ENCODE measurements around the gene SLC26A5.
A peak's percentile ranks its signal among the peaks of the same experiment; 100 is the strongest.

The SLC26A5 gene

GRCh38 chr7:103343758-103344452, 102.1 kb downstream of the SLC26A5 start:
- Histone ChIP-seq H3K9ac (ENCODE audit: low read length) (peak overlapping the region; percentile 97), H3K27me3 (replicated peaks; ENCODE audit: control insufficient read depth, insufficient read depth, low read length) (no peaks in the 10 kb centered on the region), H3K36me3 (ENCODE audit: control insufficient read depth, insufficient read depth, low read length, severe bottlenecking) (peaks cover 27% of the 10 kb centered on the region), H3K9me3 (ENCODE audit: control insufficient read depth, low read length) (no peaks in the 10 kb centered on the region), H3K4me3 (ENCODE audit: low read length) (peak overlapping the region; percentile 92), H3K4me1 (ENCODE audit: control insufficient read depth, insufficient read depth, low read length) (peaks cover 32% of the 10 kb centered on the region)
- peak; percentile 60 for DNase-seq (ENCODE audit: low read depth)

- Histone ChIP-seq H3K27me3 (replicated peaks; ENCODE audit: control insufficient read depth, insufficient read depth, low read length) (no peaks in the 10 kb centered on the region), H3K36me3 (ENCODE audit: control insufficient read depth, insufficient read depth, low read length, severe bottlenecking) (peaks cover 29% of the 10 kb centered on the region), H3K4me3 (ENCODE audit: low read length) (peak overlapping the region; percentile 92), H3K9me3 (ENCODE audit: control insufficient read depth, low read length) (no peaks in the 10 kb centered on the region), H3K4me1 (ENCODE audit: control insufficient read depth, insufficient read depth, low read length) (peaks cover 29% of the 10 kb centered on the region), H3K9ac (ENCODE audit: low read length) (peak overlapping the region; percentile 97)
- no peak for DNase-seq (ENCODE audit: low read depth)
Measured at GRCh38 chr7:103343332-103343731, 102.7 kb downstream of the SLC26A5 start.

GRCh38 chr7:103341466-103341865, 104.5 kb downstream of the SLC26A5 start:
- DNase-seq (ENCODE audit: low read depth), result no peak
- H3K27me3 ChIP-seq (replicated peaks; ENCODE audit: control insufficient read depth, insufficient read depth, low read length), result no peaks in the 10 kb centered on the region
- H3K36me3 ChIP-seq (ENCODE audit: control insufficient read depth, insufficient read depth, low read length, severe bottlenecking), result peaks cover 45% of the 10 kb centered on the region

GRCh38 chr7:103338864-103339263, 107.1 kb downstream of the SLC26A5 start:
- Histone ChIP-seq H3K9me3 (ENCODE audit: control insufficient read depth, low read length) (no peaks in the 10 kb centered on the region), H3K27me3 (replicated peaks; ENCODE audit: control insufficient read depth, insufficient read depth, low read length) (no peaks in the 10 kb centered on the region), H3K36me3 (ENCODE audit: control insufficient read depth, insufficient read depth, low read length, severe bottlenecking) (peaks cover 68% of the 10 kb centered on the region), H3K4me3 (ENCODE audit: low read length) (no peak overlapping the region), H3K9ac (ENCODE audit: low read length) (no peak overlapping the region), H3K4me1 (ENCODE audit: control insufficient read depth, insufficient read depth, low read length) (peaks cover 12% of the 10 kb centered on the region)
- no peak for DNase-seq (ENCODE audit: low read depth)

More at GRCh38 chr7:103341466-103341865, 104.5 kb downstream of the SLC26A5 start:
- Histone ChIP-seq H3K4me3 (ENCODE audit: low read length) (no peak overlapping the region), H3K4me1 (ENCODE audit: control insufficient read depth, insufficient read depth, low read length) (peaks cover 21% of the 10 kb centered on the region), H3K9ac (ENCODE audit: low read length) (no peak overlapping the region), H3K9me3 (ENCODE audit: control insufficient read depth, low read length) (no peaks in the 10 kb centered on the region)

- H3K9ac ChIP-seq (ENCODE audit: low read length), result no peak overlapping the region
- H3K36me3 ChIP-seq (ENCODE audit: control insufficient read depth, insufficient read depth, low read length, severe bottlenecking), result peaks cover 80% of the 10 kb centered on the region
- no peak for DNase-seq (ENCODE audit: low read depth)
- H3K4me1 ChIP-seq (ENCODE audit: control insufficient read depth, insufficient read depth, low read length), result peaks cover 5% of the 10 kb centered on the region
- no peaks in the 10 kb centered on the region for H3K9me3 ChIP-seq (ENCODE audit: control insufficient read depth, low read length)
- H3K27me3 ChIP-seq (replicated peaks; ENCODE audit: control insufficient read depth, insufficient read depth, low read length), result no peaks in the 10 kb centered on the region
- no peak overlapping the region for H3K4me3 ChIP-seq (ENCODE audit: low read length)
Measured at GRCh38 chr7:103336761-103337160, 109.2 kb downstream of the SLC26A5 start.

- H3K9ac ChIP-seq (ENCODE audit: low read length), result no peak overlapping the region
- H3K4me1 ChIP-seq (ENCODE audit: control insufficient read depth, insufficient read depth, low read length), result no peaks in the 10 kb centered on the region
- H3K36me3 ChIP-seq (ENCODE audit: control insufficient read depth, insufficient read depth, low read length, severe bottlenecking), result peaks cover 80% of the 10 kb centered on the region
- no peak overlapping the region for H3K4me3 ChIP-seq (ENCODE audit: low read length)
- no peaks in the 10 kb centered on the region for H3K9me3 ChIP-seq (ENCODE audit: control insufficient read depth, low read length)
- no peaks in the 10 kb centered on the region for H3K27me3 ChIP-seq (replicated peaks; ENCODE audit: control insufficient read depth, insufficient read depth, low read length)
- DNase-seq (ENCODE audit: low read depth), result no peak
Measured at GRCh38 chr7:103325744-103326143, 120.3 kb downstream of the SLC26A5 start.
